ENCODE measurements around the gene ZNF230.

ZNF230 gene

DNA sequence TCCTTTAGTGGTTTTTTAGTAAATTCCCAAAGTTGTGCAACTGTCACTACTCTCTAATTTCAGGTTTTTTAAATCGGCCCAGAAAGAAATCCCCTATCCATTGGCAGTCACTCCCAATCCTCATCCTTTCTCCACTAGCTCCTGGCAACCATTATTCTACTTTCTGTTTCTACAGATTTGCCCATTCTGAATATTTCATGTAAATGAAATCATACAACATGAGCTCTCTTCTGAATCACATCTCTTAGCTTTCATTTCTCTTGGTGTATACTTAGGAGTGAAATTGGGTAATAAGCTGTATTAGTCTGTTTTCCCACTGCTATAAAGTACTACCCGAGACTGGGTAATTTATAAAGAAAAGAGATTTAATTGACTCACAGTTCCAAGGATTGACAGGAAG, 39.4 kb downstream of the ZNF230 start:
- no peak for DNase-seq

DNA sequence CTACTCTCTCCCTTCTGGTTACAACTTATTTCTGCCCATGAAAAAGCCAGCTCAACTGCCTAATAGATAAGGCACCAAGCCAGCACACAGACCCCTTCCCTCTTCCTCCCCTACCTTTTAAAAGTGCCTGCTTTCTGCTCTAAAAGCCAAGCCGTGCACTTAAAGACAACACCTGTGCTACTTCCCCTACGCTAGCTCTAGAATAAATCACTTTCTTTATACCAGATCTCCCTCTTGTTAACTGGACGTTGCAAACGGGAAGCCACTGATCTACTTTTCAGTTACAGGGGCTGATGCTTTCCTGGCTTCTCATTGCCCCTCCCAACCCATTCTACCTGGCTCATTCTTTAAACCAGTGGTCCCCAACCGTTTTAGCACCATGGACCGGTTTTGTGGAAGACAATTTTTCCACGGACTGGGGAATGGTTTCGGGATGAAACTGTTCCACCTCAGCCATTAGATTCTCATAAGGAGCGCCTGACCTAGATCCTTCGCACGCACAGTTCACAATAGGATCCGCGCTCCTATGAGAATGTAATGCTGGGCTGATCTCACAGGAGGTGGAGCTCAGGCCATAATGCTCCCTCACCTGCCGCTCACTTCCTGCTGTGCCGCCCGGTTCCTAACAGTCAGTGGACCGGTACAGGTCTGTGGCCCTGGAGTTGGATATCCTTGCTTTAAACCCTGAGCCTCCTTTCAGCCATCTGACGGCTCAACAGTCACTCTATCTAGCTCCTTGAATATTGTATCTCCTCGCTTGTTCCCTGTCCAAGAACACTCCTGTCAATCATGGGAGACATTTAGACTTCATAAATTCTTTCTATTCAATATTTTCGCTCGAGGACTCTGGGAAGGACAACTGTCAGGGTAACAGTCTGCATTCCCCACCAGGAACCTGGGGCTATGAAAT, 48.2 kb downstream of the ZNF230 start:
- DNase-seq, result peak in 2 of 4 experiments; percentile 7 to 15

DNA sequence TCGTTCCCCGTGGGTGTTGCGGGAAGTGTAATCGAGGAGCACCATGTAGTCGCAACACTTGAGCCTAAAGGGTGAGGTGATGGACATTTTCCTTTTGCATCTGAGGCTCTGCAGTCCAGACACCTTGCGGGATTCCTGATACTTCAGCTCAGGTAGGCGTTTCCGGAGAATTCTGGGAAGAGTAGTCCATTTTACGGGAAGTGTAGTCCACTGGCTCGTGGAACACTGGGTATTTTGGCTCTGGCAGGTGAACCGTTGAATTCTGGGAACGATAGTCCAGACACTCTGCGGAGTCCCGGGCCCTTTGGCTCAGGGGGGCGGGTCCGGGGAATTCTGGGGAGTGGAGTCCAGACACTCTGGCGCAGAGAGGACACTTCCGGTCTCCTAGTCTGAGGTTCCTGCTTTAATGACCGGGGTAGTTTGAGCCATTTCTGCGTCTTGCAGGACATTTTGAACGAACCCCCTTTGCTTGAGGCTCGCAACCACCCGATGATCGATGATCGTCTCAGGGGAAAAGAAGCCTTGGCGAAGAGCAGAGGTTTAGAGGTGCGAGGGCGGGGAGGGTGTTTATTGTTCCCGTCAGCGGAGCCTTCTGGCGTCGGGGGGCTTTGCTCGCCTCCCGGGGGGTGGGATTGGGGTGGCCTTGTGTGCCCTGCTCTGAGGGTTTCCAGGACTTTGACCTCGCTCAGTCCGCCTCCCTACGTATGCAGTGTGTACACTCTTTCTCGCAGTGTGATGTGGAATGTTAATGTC, 49.1 kb downstream of the ZNF230 start, which contains the start of gene ZNF223:
Gene ZNF223 (plus strand): TSS at position 387 of the 753 bp plus-strand sequence. CDS start 3,141 bp downstream, outside the sequence.
- peak; percentile 92 to 96 (median 94) for DNase-seq

DNA sequence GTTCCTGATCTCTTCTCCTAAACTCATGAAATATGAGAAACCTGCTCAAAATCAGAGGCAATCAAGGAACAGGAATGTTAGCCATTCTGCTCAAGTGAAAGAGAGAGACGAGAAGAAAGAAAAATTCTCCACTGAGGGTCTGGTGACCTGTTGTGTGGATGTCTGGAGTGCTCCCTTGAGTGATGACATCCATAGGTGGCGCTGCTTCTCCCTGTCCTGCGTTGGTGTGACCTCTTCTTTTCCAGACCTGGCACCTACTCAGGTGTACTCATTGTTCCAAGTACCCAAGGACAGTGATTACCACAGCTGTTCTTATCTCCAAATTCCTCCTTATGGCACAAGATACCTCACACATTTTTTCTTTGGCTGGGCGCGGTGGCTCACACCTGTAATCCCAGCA, 53.1 kb downstream of the ZNF230 start:
- no peak for DNase-seq

DNA sequence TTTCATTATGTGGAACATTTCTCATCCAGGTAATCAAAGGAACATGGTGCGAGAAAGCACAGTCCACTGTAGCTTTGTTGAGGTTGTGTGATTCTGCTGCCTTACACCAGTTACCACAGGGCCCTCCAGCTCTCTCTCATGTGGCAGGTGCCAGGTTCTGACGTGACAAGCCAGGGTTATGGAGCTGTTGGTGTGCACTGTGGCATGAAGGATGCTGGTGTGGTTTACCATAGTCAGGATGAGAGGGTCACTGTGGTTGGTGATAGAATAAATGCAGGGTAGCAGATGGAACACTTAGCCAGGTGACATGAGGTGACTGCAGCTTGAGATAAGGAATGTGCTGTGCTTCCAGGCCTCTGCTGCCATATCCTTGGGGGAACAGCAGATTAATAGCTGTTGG, 56.5 kb downstream of the ZNF230 start:
- no peak for DNase-seq

DNA sequence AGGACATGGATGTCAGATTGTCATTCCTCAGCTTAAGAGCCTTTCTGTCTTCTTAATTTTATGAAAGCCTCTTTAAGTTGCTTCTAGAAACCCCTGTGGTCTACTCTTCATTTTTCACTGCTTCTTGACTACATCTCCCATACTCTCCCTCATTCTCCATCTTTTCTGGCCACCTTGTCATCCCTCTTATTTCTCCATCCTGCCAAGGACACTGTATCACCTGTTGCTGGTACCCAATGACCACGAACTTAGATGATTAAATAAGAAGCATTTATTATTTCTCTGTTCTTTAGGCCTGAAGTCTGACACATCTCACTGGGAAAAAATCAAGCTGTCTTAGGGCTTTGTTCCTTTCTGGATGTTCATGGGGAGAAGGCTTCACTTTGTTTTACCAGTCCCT, 58.3 kb downstream of the ZNF230 start:
- DNase-seq, result no peak

Measured in suppressor macrophage (primary cell).